NCI-H345 treated with DMSO at 0.1 percent for 48 hours (cell line): ENCODE measurements around the gene KLC3.
"Not testable (repeated sequence)": the region's sequence is repeated elsewhere in the genome, so short reads cannot be mapped to it uniquely, and the experiment has no call there.

Source experiments
- DNase-seq: peaks from one replicate; lab custom pipeline; 2025; ENCODE audit not compliant: unreplicated experiment; lab: John Stamatoyannopoulos, UW

Gene KLC3

DNA sequence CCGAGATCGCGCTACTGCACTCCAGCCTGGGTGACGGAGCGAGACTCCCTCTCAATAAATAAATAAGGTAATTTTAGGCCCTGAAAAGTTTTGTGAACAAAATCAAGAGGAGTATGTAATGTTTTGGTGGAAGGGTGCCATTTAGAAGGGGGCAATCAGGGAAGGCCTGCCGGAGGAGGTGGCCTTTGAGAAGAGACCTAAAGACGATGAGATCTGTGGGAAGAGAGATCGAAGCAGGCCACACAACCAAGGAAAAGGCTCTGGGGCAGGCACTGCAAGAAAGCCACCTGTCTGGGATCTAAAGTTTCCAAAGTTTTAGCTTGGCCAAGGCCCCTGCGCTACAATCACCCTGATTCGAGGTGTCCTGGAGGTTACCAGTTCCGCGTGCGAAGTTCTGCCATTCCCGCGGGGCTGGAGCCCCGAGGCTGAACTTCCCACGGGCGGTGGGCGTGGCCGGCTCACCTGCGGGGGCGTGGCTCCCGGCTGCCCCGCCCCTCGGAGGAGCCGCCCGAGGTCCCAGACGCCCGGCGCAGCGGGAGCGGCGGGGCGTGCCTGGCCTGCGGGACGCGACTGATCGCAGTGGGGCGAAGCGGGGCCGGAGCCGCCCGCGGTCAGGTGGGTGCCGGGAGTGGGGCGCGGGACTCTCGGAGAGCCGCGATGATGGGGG is at the start of gene KLC3:
TSS of gene KLC3 (plus strand) at position 519 of the 667 bp plus-strand sequence. CDS start 4,792 bp downstream, outside the sequence.
- DNase-seq: peak; percentile 2

DNA sequence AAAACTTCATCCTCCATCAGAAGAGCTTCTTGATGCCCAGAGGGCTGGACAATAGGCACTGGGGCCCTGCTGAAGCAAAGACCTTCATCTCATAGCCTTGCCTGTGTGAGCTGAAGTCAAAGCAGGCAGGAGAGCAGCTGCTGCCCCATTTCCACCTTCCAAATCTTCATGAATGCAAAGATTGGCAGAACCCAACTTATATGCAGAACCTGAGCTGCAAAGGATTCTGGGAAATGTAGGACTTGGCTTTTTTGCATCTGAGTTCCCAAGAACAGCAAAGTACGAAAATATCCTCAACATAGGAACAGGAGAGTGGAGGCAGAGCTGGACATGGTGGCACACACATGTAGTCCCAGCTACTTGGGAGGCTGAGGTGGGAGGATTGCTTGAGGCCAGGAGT is 48.7 kb upstream of the KLC3 start:
- DNase-seq: no peak

- no peak for DNase-seq
Measured at GRCh38 chr19:45293682-45294081, 46.9 kb upstream of the KLC3 start.

- no peak for DNase-seq
Measured at GRCh38 chr19:45294291-45295029, 46.1 kb upstream of the KLC3 start.

- no peak for DNase-seq
Measured at GRCh38 chr19:45295873-45296272, 44.7 kb upstream of the KLC3 start.

- no peak for DNase-seq
Measured at GRCh38 chr19:45296355-45296754, 44.2 kb upstream of the KLC3 start.

DNA sequence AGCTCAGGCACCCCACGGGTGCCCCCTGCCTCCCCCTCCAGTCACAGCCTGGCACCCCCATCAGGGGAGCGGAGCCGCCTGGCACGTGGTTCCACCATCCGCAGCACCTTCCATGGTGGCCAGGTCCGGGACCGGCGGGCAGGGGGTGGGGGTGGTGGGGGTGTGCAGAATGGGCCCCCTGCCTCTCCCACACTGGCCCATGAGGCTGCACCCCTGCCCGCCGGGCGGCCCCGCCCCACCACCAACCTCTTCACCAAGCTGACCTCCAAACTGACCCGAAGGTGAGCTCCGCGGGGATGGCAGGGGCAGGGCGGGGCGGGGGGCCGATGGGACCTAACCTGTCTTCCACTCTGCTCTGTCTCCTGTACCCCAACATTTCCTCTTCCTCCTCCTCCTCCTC is 42.9 kb upstream of the KLC3 start:
- no peak for DNase-seq

DNA sequence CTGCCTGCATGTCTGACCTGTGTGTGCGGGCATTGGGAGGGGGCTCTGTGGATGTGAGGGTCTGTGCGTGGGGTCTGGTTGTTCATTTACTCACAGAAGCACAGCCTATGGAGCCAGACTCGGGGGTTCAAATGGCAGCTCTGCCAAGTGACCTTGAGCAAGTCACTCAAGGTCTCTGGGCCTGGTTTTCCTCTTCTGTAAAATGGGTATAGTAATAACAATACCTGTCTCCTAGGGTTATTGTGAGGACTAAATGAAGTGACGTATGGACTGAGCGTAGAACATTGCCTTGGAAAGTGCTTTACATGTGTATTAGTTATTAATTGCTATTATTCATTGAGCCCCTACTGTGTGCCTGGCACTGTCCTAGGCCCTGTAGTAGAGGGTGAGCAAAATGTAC is 42.3 kb upstream of the KLC3 start:
- DNase-seq: no peak

- DNase-seq: no peak
Measured at GRCh38 chr19:45299719-45300118, 40.8 kb upstream of the KLC3 start.

GRCh38 chr19:45302416-45302815 is 38.1 kb upstream of the KLC3 start:
- no peak for DNase-seq

DNA sequence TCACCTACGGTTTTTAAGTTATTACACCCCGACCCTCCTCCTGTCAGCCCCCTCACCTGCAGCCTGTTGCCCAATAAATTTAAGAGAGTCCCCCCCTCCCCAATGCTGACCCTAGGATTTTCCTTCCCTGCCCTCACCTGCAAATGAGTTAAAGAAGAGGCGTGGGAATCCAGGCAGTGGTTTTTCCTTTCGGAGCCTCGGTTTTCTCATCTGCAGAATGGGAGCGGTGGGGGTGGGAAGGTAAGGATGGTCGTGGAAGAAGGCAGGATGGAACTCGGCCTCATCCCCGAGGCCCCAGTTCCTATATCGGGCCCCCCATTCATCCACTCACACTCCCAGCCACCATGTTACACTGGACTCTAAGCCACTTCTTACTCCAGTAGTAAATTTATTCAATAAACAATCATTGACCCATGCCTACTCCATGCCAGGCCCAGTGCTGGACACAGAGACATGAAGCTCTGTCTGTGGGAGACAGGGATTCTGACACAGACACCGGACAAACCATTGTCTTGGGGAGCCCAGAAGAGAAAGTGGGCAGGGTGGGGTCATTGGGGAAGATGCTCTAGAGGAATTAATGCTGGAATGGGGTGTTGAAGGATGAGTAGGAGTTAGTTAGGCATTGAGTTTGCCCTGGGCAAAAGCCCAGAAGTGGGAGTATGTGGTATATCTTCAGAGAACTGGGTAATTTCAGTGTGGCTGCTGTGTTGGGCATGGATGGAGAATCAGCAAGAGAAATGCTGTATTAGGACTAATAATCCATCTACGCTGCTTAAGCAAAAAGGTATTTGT is 37.1 kb upstream of the KLC3 start:
- no peak for DNase-seq

DNA sequence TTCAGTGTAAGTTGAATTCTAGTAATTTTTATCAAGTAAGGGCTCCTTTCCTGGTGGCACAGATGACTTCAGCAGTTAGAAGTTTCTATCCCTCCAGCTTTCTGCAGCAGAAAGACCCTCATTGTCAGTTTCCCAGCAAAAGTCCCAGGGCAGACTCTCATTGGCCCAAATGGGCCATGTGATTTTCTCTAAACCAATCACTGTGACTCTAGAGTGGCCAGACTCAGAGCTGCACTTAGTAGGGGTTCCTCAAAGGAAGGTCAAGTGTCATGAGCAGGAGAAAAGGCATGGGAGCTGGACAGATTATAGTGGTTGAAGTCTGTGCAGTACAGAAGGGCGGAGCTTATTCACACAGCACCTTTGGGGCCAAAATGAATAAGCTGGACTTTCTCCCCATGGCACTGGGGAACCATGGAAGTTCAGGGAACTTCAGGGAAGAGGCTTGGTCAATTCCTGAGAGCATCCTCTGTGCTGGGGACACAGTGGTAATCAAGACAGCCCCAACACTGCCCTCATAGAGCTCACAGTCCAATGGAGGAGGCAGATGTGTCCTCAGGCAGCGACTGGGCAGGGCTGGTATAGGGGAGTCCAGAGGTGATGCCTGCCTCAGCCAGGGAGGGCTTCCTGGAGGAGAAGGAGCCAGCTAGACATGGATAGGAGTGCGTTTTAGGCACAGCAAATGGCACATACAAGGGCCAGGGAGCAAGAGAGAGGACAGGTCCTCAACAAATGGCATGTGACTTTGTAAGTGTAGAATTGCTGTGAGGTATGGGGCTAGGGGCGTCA is 36.2 kb upstream of the KLC3 start:
- no peak for DNase-seq

- DNase-seq: no peak
Measured at GRCh38 chr19:45305007-45305406, 35.5 kb upstream of the KLC3 start.

GRCh38 chr19:45305421-45305820 is 35.1 kb upstream of the KLC3 start:
- DNase-seq: no peak

- DNase-seq: no peak
Measured at GRCh38 chr19:45306040-45306439, 34.5 kb upstream of the KLC3 start.

- DNase-seq: no peak
Measured at GRCh38 chr19:45306518-45307027, 34.0 kb upstream of the KLC3 start.

- DNase-seq: no peak
Measured at GRCh38 chr19:45307361-45307760, 33.2 kb upstream of the KLC3 start.

- DNase-seq: not testable (repeated sequence)
Measured at GRCh38 chr19:45309322-45309721, 31.2 kb upstream of the KLC3 start.

DNA sequence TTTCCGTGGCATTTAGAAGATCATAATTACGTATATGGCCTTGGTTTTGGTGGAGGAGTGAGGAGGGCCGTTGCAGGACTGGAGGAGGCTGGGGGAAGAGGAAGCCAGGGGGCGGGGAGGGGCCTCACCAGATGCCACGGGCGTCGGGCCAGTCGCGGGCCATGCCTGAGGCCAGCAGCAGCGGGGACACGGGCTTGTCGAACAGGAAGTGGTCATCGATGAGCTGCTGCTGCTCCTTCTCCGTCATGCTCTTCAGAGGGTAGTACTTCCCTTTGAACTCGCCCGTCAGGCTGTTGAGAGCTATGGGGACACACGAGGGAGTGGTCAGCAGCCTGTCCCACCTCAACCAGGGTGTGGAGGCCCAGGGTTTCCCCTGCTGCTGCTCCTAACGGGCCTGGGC is 28.9 kb upstream of the KLC3 start:
- no peak for DNase-seq

- not testable (repeated sequence) for DNase-seq
Measured at GRCh38 chr19:45312285-45312684, 28.3 kb upstream of the KLC3 start.

GRCh38 chr19:45314708-45315245 is 25.8 kb upstream of the KLC3 start:
- no peak for DNase-seq
